Right lobe of liver (tissue), 4 donors: ENCODE data around the gene PLCL2.

Experiments
- CTCF ChIP-seq, 4 donors: fragments of 200-600 bp in 3 of 4; fragments of 450-650 bp in 1 of 4; IDR thresholded peaks; one replicate each; pipeline versions ENCODE4 v1.5.1 to v1.8.0; 2016 to 2022; ENCODE audit warnings: antibody characterized with exemption in 4 of 4, mild to moderate bottlenecking in 2 of 4
- POLR2A ChIP-seq: fragments of 450-650 bp; IDR thresholded peaks from one replicate; pipeline ENCODE4 v1.6.1; 2017; ENCODE audit warnings: antibody characterized with exemption, mild to moderate bottlenecking
- donor health status: DM: no; HTN: no; CAD: no.
- donor health status: DM: no; HTN: no; CAD: no.
- donor health status: DM: no; HTN: yes; CAD: no.

DNA sequence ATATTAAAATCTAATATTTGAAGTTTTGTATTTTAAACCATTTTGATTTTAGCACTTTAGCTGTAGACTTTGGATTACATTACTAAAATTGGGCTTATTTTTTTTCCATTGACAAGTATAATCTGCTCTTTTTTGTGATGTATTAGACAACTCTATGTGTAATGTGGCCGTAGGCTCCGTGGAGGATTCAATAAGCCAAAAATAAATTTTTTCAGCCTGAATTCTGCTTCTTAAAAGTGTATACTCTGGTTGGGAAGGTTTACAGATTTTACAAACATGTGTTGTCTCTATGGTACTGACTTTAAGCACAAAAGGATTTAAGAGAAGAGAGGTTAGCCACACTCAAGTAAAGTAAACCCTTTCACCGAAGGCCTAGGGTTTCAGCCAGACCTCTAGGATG lies 110.8 kb downstream of the PLCL2 start:
- TF ChIP-seq CTCF (IDR thresholded peaks at IDR 0.05), result no peak
- TF ChIP-seq POLR2A, result no peak
